ENCODE data around the gene MILR1.
"Not testable (repeated sequence)": the region's sequence is repeated elsewhere in the genome, so short reads cannot be mapped to it uniquely, and the experiment has no call there.

Gene MILR1

DNA sequence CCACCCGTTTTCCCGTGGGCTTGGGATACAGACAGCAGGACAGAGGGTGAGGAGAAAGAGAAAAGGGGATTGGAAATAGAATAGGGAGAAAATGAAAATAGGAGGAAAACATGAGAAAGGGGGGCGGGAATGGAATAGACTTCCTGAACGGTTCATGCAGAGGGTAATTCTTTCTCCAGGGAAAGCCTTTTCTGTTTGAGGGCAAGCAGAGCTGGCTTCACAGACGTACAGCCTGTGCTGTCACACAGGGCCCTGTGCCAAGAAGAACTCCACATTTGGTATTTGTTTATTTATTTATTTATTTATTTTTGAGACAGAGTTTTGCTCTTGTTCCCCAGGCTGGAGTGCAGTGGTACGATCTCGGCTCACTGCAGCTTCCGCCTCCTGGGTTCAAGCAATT lies 12.0 kb downstream of the MILR1 start:
- no peak overlapping the region for H3K9ac ChIP-seq (ENCODE audit: low read length)
- H3K27ac ChIP-seq (ENCODE audit: low read depth, low read length), result no peak overlapping the region
- no peak overlapping the region for H3K4me3 ChIP-seq (ENCODE audit: low read length)
- no peaks in the 10 kb centered on the region for H3K27me3 ChIP-seq (ENCODE audit: control insufficient read depth, insufficient read depth, low read length)
- no peaks in the 10 kb centered on the region for H3K4me1 ChIP-seq (ENCODE audit: control insufficient read depth, insufficient read depth, low read length)
- H3K36me3 ChIP-seq (ENCODE audit: control insufficient read depth, insufficient read depth, low read length), result no peaks in the 10 kb centered on the region

DNA sequence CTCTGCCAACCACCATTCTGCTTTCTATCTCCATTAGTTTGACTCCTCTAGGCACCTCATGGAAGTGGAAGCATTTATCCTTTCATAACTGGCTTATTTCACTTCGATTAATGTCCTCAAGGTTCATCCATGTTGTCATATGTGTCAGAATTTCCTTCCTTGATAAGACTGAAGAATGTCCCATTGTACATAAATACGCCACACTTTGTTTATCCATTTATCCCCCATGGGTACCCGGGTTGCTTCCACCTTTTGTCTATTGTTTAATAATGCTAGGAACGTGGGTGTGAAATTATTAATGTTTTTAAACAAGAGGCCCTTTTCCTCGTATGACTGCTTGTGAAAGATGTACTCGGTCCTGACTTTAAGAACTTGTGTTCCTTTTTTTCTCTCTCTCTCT lies 12.9 kb downstream of the MILR1 start:
- Histone ChIP-seq H3K4me1 (ENCODE audit: control insufficient read depth, insufficient read depth, low read length) (no peaks in the 10 kb centered on the region), H3K9ac (ENCODE audit: low read length) (no peak overlapping the region), H3K27me3 (ENCODE audit: control insufficient read depth, insufficient read depth, low read length) (no peaks in the 10 kb centered on the region), H3K4me3 (ENCODE audit: low read length) (no peak overlapping the region), H3K27ac (ENCODE audit: low read depth, low read length) (no peak overlapping the region), H3K36me3 (ENCODE audit: control insufficient read depth, insufficient read depth, low read length) (no peaks in the 10 kb centered on the region)

DNA sequence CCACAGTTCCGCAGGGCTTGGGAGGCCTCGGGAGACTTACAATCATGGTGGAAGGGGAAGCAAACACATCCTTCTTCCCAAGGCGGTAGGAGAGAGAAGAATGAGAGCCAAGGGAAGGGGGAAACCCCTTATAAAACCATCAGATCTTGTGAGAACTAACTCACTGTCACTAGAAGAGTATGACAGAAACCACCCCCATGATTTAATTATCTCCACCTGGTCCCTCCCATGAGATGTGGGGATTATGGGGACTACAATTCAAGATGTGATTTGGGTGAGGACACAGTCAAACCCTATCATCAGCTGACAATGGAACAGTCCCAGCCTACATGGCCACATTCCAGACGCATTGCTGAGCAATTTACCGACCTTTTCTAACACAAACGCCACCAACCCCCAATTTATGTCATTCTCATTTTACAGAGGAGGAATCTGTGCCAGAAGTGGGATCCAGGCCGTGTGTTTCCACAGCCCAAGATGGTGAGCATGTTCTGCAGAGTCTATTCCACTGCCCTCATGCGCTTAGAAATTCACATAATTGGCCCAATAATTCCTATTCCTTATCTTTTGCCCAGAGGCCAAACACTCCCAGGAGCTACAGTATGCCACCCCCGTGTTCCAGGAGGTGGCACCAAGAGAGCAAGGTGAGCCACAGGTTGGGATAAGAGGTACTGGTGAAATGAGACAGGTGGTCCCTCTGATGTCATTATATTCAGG lies 17.3 kb downstream of the MILR1 start:
- Histone ChIP-seq H3K4me1 (ENCODE audit: control insufficient read depth, insufficient read depth, low read length) (no peaks in the 10 kb centered on the region), H3K36me3 (ENCODE audit: control insufficient read depth, insufficient read depth, low read length) (no peaks in the 10 kb centered on the region), H3K27ac (ENCODE audit: low read depth, low read length) (no peak overlapping the region), H3K27me3 (ENCODE audit: control insufficient read depth, insufficient read depth, low read length) (no peaks in the 10 kb centered on the region), H3K9ac (ENCODE audit: low read length) (no peak overlapping the region), H3K4me3 (ENCODE audit: low read length) (no peak overlapping the region)

DNA sequence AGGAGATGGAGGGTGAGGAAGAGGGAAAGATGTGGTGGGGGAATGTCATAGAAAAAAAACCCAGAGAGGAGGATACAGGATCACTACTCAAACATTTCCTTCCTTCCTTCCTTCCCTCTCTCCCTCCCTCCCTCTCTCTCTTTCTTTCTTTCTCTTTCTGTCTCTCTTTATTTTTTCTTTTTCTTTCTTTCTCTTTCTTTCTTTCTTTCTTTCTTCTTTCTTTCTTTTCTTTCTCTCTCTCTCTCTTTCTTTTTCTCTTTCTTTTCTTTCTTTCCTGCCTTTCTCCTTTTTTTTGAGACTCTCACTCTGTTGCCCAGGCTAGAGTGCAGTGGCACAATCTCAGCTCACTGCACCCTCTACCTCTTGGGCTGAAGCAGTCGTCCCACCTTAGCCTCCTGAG lies 17.9 kb downstream of the MILR1 start:
- H3K9ac ChIP-seq (ENCODE audit: low read length); H3K4me3 ChIP-seq (ENCODE audit: low read length); H3K27ac ChIP-seq (ENCODE audit: low read depth, low read length); H3K36me3 ChIP-seq (ENCODE audit: control insufficient read depth, insufficient read depth, low read length); H3K27me3 ChIP-seq (ENCODE audit: control insufficient read depth, insufficient read depth, low read length); H3K4me1 ChIP-seq (ENCODE audit: control insufficient read depth, insufficient read depth, low read length): not testable (repeated sequence)

DNA sequence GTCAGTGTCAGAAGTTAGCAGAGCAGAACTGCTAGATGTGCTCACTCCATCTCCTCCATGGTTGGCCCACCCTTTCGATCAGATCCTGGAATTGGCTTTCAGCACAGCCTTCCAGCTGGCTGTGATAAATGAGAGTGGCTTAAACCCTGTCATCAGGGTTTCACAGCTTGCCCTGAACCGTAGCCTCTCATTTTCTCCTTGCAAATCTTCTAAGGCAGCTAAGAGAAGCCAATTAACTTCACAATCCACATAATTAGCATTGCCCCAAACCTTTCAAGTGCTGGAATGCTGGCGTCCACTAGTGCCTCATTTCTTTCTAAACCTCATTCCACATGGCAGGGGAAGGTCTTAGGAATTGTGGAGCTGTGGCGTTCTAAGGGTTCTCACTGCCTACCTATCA lies 21.7 kb downstream of the MILR1 start:
- H3K36me3 ChIP-seq (ENCODE audit: control insufficient read depth, insufficient read depth, low read length), result no peaks in the 10 kb centered on the region
- no peak overlapping the region for H3K9ac ChIP-seq (ENCODE audit: low read length)
- no peaks in the 10 kb centered on the region for H3K4me1 ChIP-seq (ENCODE audit: control insufficient read depth, insufficient read depth, low read length)
- H3K27me3 ChIP-seq (ENCODE audit: control insufficient read depth, insufficient read depth, low read length), result no peaks in the 10 kb centered on the region
- H3K4me3 ChIP-seq (ENCODE audit: low read length), result no peak overlapping the region
- no peak overlapping the region for H3K27ac ChIP-seq (ENCODE audit: low read depth, low read length)

DNA sequence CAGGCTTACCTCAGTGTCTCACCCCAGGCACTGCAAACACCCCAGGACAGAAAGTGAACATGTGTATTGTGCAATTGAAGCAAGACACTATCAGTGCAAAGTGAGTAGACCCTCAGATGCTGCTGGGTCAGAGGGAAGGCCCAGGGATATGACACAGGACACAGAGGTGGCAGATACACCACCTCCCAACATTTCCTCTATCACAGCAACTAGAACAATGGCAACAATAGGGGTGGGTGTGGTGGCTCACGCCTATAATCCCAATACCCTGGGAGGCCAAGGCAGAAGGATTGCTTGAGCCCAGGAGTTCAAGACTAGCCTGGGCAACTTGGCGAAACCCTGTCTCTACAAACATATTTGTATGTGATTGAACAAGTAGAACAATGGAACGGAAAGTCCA lies 22.5 kb downstream of the MILR1 start:
- H3K27me3 ChIP-seq (ENCODE audit: control insufficient read depth, insufficient read depth, low read length), result no peaks in the 10 kb centered on the region
- no peak overlapping the region for H3K27ac ChIP-seq (ENCODE audit: low read depth, low read length)
- H3K4me3 ChIP-seq (ENCODE audit: low read length), result no peak overlapping the region
- no peaks in the 10 kb centered on the region for H3K36me3 ChIP-seq (ENCODE audit: control insufficient read depth, insufficient read depth, low read length)
- no peaks in the 10 kb centered on the region for H3K4me1 ChIP-seq (ENCODE audit: control insufficient read depth, insufficient read depth, low read length)
- no peak overlapping the region for H3K9ac ChIP-seq (ENCODE audit: low read length)

DNA sequence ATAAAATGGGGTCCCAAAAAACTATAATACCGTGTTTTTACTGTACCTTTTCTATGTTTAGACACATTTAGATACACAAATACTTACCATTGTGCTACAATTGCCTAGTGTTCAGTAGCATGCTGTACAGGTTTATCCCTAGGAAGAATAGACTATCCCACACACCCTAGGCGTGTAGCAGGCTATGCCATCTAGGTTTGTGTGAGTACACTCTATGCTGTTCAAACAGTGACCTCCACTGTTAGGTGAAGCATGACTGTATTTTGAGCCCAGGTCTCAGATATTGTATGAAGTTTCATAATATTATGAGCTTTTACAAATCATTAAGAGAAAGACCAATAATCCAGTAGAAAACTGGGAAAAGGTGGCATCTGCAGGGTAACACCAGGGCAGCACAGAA lies 23.6 kb downstream of the MILR1 start:
- Histone ChIP-seq H3K27ac (ENCODE audit: low read depth, low read length) (no peak overlapping the region), H3K4me3 (ENCODE audit: low read length) (no peak overlapping the region), H3K36me3 (ENCODE audit: control insufficient read depth, insufficient read depth, low read length) (no peaks in the 10 kb centered on the region), H3K4me1 (ENCODE audit: control insufficient read depth, insufficient read depth, low read length) (no peaks in the 10 kb centered on the region), H3K9ac (ENCODE audit: low read length) (no peak overlapping the region), H3K27me3 (ENCODE audit: control insufficient read depth, insufficient read depth, low read length) (no peaks in the 10 kb centered on the region)

DNA sequence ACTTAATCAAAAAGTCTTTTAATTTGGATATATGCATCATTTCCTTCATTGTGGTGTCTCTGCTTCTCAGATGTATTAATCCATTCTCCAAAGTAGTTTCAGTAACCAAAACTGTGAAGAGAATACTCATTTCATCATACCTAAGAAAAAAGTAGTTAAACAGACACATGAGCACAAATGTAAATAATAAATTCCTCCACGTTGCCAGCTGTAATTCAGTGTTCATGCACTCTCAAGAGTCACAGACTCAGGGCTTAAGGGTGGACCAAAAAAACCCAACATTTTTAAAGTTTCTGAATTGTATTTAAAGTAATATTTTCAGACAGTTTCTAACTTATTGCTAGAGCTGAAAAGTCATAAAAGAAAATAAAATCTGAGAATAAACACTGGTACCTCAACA lies 28.9 kb downstream of the MILR1 start:
- H3K4me1 ChIP-seq (ENCODE audit: control insufficient read depth, insufficient read depth, low read length), result no peaks in the 10 kb centered on the region
- H3K36me3 ChIP-seq (ENCODE audit: control insufficient read depth, insufficient read depth, low read length), result peaks cover 4% of the 10 kb centered on the region
- H3K27ac ChIP-seq (ENCODE audit: low read depth, low read length), result no peak overlapping the region
- no peak overlapping the region for H3K4me3 ChIP-seq (ENCODE audit: low read length)
- H3K27me3 ChIP-seq (ENCODE audit: control insufficient read depth, insufficient read depth, low read length), result no peaks in the 10 kb centered on the region
- H3K9ac ChIP-seq (ENCODE audit: low read length), result no peak overlapping the region

DNA sequence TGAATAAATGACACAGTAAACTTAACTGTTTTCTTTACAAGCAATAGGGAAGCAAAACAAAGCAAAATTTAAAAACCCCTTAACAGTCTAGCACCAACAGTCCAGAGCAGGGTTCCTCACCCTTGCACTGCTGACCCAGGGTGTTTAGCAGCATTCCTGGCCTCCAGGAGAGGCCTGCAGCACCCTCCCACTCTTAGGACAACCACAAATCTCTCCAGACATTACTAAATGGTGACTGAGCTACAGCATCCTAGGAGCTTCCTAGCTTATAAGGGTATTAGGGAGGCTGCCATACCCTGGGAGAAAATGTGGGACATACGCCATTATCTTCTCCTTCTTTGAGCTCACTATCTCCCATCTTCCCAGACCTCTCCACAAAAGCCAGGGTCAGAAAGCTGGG lies 32.0 kb downstream of the MILR1 start:
- Histone ChIP-seq H3K36me3 (ENCODE audit: control insufficient read depth, insufficient read depth, low read length) (peaks cover 13% of the 10 kb centered on the region), H3K4me3 (ENCODE audit: low read length) (no peak overlapping the region), H3K4me1 (ENCODE audit: control insufficient read depth, insufficient read depth, low read length) (no peaks in the 10 kb centered on the region), H3K27ac (ENCODE audit: low read depth, low read length) (no peak overlapping the region), H3K9ac (ENCODE audit: low read length) (no peak overlapping the region), H3K27me3 (ENCODE audit: control insufficient read depth, insufficient read depth, low read length) (no peaks in the 10 kb centered on the region)

DNA sequence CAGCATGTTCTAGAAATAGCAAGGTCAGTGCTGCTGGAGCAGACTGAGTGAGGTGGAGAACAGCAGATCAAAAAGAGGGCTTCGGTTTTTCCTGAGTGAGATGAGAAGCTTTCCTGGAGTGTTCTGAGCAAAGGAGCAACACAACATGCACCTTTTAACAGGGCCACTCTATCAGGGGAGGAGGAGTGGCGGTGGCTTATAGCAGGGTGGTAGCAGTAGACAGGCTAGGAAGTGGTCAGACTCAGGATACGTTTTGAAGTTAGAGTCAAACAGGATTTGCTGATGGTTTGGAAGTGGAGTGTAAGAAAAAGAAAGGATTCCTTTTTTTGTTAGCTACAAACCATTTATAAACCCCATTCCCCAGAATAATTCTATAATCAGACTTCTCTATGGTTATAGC lies 35.5 kb downstream of the MILR1 start:
- no peaks in the 10 kb centered on the region for H3K4me1 ChIP-seq (ENCODE audit: control insufficient read depth, insufficient read depth, low read length)
- no peak overlapping the region for H3K27ac ChIP-seq (ENCODE audit: low read depth, low read length)
- H3K36me3 ChIP-seq (ENCODE audit: control insufficient read depth, insufficient read depth, low read length), result peaks cover 13% of the 10 kb centered on the region
- no peak overlapping the region for H3K9ac ChIP-seq (ENCODE audit: low read length)
- H3K4me3 ChIP-seq (ENCODE audit: low read length), result no peak overlapping the region
- H3K27me3 ChIP-seq (ENCODE audit: control insufficient read depth, insufficient read depth, low read length), result no peaks in the 10 kb centered on the region

DNA sequence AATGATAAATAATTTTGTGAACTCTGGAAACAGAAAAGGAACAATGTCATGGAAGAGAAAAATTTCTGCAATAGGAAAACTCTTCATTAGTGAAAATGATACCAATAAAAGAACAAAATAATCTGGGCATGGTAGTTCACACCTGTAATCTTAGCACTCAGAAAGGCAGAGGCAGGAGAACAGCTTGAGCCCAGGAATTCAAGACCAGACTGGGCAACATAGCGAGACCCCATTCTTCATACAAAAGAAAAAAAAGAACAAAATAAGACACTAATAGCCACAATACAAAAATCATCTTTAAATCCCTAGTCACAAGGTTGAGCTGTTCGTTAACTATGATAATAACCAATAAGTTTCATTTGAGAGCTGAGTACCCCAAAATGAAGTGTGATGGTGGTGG lies 39.4 kb downstream of the MILR1 start:
- H3K4me3 ChIP-seq (ENCODE audit: low read length), result no peak overlapping the region
- no peak overlapping the region for H3K27ac ChIP-seq (ENCODE audit: low read depth, low read length)
- H3K4me1 ChIP-seq (ENCODE audit: control insufficient read depth, insufficient read depth, low read length), result no peaks in the 10 kb centered on the region
- no peak overlapping the region for H3K9ac ChIP-seq (ENCODE audit: low read length)
- peaks cover 16% of the 10 kb centered on the region for H3K36me3 ChIP-seq (ENCODE audit: control insufficient read depth, insufficient read depth, low read length)
- no peaks in the 10 kb centered on the region for H3K27me3 ChIP-seq (ENCODE audit: control insufficient read depth, insufficient read depth, low read length)

DNA sequence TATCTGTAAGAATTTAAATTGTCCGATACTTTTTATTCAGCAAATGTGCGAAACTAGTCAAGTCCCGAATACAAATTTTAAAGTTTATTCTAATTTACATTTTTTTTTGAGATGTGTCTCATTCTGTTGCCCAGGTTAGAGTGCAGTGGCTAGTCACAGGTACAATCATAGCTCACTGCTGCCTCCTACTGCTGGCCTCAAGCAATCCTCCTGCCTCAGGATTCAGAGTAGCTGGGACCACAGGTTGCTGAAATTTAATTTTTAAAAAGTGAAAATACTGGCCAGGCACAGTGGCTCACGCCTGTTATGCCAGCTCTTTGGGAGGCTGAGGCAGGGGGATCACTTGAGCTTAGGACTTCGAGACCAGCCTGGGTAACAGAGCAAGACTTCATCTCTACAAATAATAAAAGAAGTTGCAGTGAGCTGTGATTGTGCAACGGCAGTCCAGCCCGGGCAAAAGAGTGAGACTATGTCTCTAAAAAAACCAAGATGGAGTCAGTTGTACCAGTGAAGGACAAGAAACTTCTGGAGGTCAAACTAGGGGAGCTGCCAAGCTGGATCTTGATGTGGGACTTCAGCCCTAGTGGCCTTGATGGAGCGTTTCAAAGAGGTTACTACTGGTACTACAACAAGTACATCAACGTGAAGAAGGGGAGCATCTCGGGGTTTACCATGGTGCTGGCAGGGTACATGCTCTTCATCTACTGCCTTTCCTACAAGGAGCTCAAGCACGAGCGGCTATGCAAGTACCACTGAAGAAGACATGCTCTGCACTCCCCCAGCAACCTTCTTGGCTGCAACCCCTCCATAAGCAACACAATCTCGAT lies 42.3 kb downstream of the MILR1 start:
- Histone ChIP-seq H3K4me3 (ENCODE audit: low read length) (no peak overlapping the region), H3K36me3 (ENCODE audit: control insufficient read depth, insufficient read depth, low read length) (peaks cover 7% of the 10 kb centered on the region)

DNA sequence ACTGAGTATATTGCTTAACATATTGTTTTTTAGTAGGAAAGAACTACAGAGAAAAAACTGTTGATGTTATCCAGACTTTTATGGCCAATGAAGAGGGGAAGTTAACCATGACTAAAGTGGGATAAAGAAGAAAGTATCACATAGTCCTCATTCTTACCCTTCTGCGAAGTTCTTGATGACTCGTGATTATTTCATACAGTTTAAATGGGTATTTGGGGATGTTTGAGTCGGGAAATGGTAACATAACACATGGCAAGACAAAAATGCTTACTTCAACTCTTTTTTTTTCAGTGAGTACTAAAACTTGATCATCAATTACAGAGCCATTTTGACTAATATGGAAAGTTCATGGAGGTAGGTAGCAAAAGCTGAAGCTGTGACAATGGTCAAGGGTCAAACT lies 43.1 kb downstream of the MILR1 start:
- Histone ChIP-seq H3K9ac (ENCODE audit: low read length) (no peak overlapping the region), H3K4me1 (ENCODE audit: control insufficient read depth, insufficient read depth, low read length) (peaks cover 6% of the 10 kb centered on the region), H3K36me3 (ENCODE audit: control insufficient read depth, insufficient read depth, low read length) (peaks cover 7% of the 10 kb centered on the region), H3K4me3 (ENCODE audit: low read length) (no peak overlapping the region), H3K27ac (ENCODE audit: low read depth, low read length) (no peak overlapping the region), H3K27me3 (ENCODE audit: control insufficient read depth, insufficient read depth, low read length) (no peaks in the 10 kb centered on the region)

More for the DNA sequence above, 42.3 kb downstream of the MILR1 start:
- peaks cover 6% of the 10 kb centered on the region for H3K4me1 ChIP-seq (ENCODE audit: control insufficient read depth, insufficient read depth, low read length)
- no peaks in the 10 kb centered on the region for H3K27me3 ChIP-seq (ENCODE audit: control insufficient read depth, insufficient read depth, low read length)
- no peak overlapping the region for H3K9ac ChIP-seq (ENCODE audit: low read length)
- no peak overlapping the region for H3K27ac ChIP-seq (ENCODE audit: low read depth, low read length)

Data from rectal smooth muscle tissue (tissue), 1 donor.